ENCODE results near the gene VCP. TPM values are rescaled to one million over a fixed set of nuclear protein-coding genes. Genes with fewer than 3 reads are reported as not detected.

VCP gene
- total RNA-seq, 1 experiment from 2014 or later, result 157 TPM

GRCh38 chr9:35096035-35096849, 23.8 kb upstream of the VCP start, which contains the start of gene PIGO:
Gene PIGO (minus strand): TSS chr9:35096591. CDS start chr9:35095565, 1,026 bp downstream.
- no peaks in the 10 kb centered on the region for H3K27me3 ChIP-seq (ENCODE audit: low read length)
- H3K9me2 ChIP-seq (replicated peaks; ENCODE audit: insufficient read depth, low read length), result no peaks in the 10 kb centered on the region
- H3K9ac ChIP-seq (ENCODE audit: low read length), result peak within 1 kb of the TSS; percentile 88
- H3K9me3 ChIP-seq (ENCODE audit: low read length), result no peaks in the 10 kb centered on the region
- peak; percentile 95 for DNase-seq
- peak within 1 kb of the TSS; percentile 60 for H3K4me2 ChIP-seq (ENCODE audit: low read depth, low read length, poor library complexity, severe bottlenecking)
- no peaks in the 10 kb centered on the region for H4K20me1 ChIP-seq (ENCODE audit: insufficient read depth, low read depth, low read length)
- peaks cover 23% of the 10 kb centered on the region for H3K79me2 ChIP-seq (ENCODE audit: low read length)
- peaks cover 4% of the 10 kb centered on the region; the same call in 1 of the 2 replicates for H3K36me3 ChIP-seq (ENCODE audit: insufficient read depth, low read length)
- peak within 1 kb of the TSS; percentile 35; the same call in 1 of the 2 replicates for H2AFZ ChIP-seq (ENCODE audit: low read length)
- peaks cover 17% of the 10 kb centered on the region for H3K4me1 ChIP-seq (ENCODE audit: low read length)
- peak within 1 kb of the TSS; percentile 73 for H3K27ac ChIP-seq (ENCODE audit: low read length)
- peak within 1 kb of the TSS; percentile 73 for H3K4me3 ChIP-seq (ENCODE audit: low read length)

GRCh38 chr9:35091536-35091935, 19.1 kb upstream of the VCP start:
- Histone ChIP-seq H3K9me3 (ENCODE audit: low read length) (no peaks in the 10 kb centered on the region), H3K36me3 (ENCODE audit: insufficient read depth, low read length) (peaks cover 24% of the 10 kb centered on the region), H4K20me1 (ENCODE audit: insufficient read depth, low read depth, low read length) (no peaks in the 10 kb centered on the region), H3K9ac (ENCODE audit: low read length) (no peak overlapping the region), H3K4me1 (ENCODE audit: low read length) (peaks cover 12% of the 10 kb centered on the region), H3K27me3 (ENCODE audit: low read length) (no peaks in the 10 kb centered on the region), H3K9me2 (replicated peaks; ENCODE audit: insufficient read depth, low read length) (no peaks in the 10 kb centered on the region), H3K27ac (ENCODE audit: low read length) (no peak overlapping the region), H3K4me3 (ENCODE audit: low read length) (no peak overlapping the region), H2AFZ (ENCODE audit: low read length) (no peak overlapping the region), H3K4me2 (ENCODE audit: low read depth, low read length, poor library complexity, severe bottlenecking) (no peak overlapping the region), H3K79me2 (ENCODE audit: low read length) (peaks cover 19% of the 10 kb centered on the region)
- no peak for DNase-seq

GRCh38 chr9:35089434-35089833, 17.0 kb upstream of the VCP start:
- H4K20me1 ChIP-seq (ENCODE audit: insufficient read depth, low read depth, low read length), result no peaks in the 10 kb centered on the region
- no peaks in the 10 kb centered on the region for H3K27me3 ChIP-seq (ENCODE audit: low read length)
- no peaks in the 10 kb centered on the region for H3K4me1 ChIP-seq (ENCODE audit: low read length)
- no peak overlapping the region for H3K27ac ChIP-seq (ENCODE audit: low read length)
- DNase-seq, result no peak
- no peaks in the 10 kb centered on the region for H3K9me2 ChIP-seq (replicated peaks; ENCODE audit: insufficient read depth, low read length)
- peaks cover 24% of the 10 kb centered on the region for H3K36me3 ChIP-seq (ENCODE audit: insufficient read depth, low read length)
- no peak overlapping the region for H3K4me2 ChIP-seq (ENCODE audit: low read depth, low read length, poor library complexity, severe bottlenecking)
- no peak overlapping the region for H2AFZ ChIP-seq (ENCODE audit: low read length)
- H3K4me3 ChIP-seq (ENCODE audit: low read length), result no peak overlapping the region
- no peak overlapping the region for H3K9ac ChIP-seq (ENCODE audit: low read length)
- peaks cover 3% of the 10 kb centered on the region; the same call in 1 of the 2 replicates for H3K79me2 ChIP-seq (ENCODE audit: low read length)
- H3K9me3 ChIP-seq (ENCODE audit: low read length), result no peaks in the 10 kb centered on the region

- Histone ChIP-seq H4K20me1 (ENCODE audit: insufficient read depth, low read depth, low read length) (no peaks in the 10 kb centered on the region), H3K4me1 (ENCODE audit: low read length) (peaks cover 9% of the 10 kb centered on the region), H3K27ac (ENCODE audit: low read length) (no peak overlapping the region), H3K4me3 (ENCODE audit: low read length) (no peak overlapping the region), H3K4me2 (ENCODE audit: low read depth, low read length, poor library complexity, severe bottlenecking) (no peak overlapping the region), H2AFZ (ENCODE audit: low read length) (no peak overlapping the region), H3K9me2 (replicated peaks; ENCODE audit: insufficient read depth, low read length) (no peaks in the 10 kb centered on the region), H3K9ac (ENCODE audit: low read length) (no peak overlapping the region), H3K9me3 (ENCODE audit: low read length) (no peaks in the 10 kb centered on the region), H3K27me3 (ENCODE audit: low read length) (no peaks in the 10 kb centered on the region), H3K79me2 (ENCODE audit: low read length) (no peaks in the 10 kb centered on the region), H3K36me3 (ENCODE audit: insufficient read depth, low read length) (peaks cover 15% of the 10 kb centered on the region)
- no peak for DNase-seq
These were observed 12.7 kb upstream of the VCP start for GRCh38 chr9:35085078-35085477.

GRCh38 chr9:35079426-35080341, 7.3 kb upstream of the VCP start, which contains the start of gene FANCG:
Gene FANCG (minus strand): TSS chr9:35079942. CDS start chr9:35079524, 418 bp downstream.
- Histone ChIP-seq H2AFZ (ENCODE audit: low read length) (peak within 1 kb of the TSS; percentile 80; the same call in 1 of the 2 replicates), H3K4me3 (ENCODE audit: low read length) (peak within 1 kb of the TSS; percentile 82), H3K9ac (ENCODE audit: low read length) (peak within 1 kb of the TSS; percentile 80)

GRCh38 chr9:35079041-35079425, 6.6 kb upstream of the VCP start:
- peak overlapping the region; percentile 80; the same call in 1 of the 2 replicates for H2AFZ ChIP-seq (ENCODE audit: low read length)
- H3K36me3 ChIP-seq (ENCODE audit: insufficient read depth, low read length), result peaks cover 1% of the 10 kb centered on the region; the same call in 1 of the 2 replicates
- no peaks in the 10 kb centered on the region for H3K9me2 ChIP-seq (replicated peaks; ENCODE audit: insufficient read depth, low read length)
- no peaks in the 10 kb centered on the region for H4K20me1 ChIP-seq (ENCODE audit: insufficient read depth, low read depth, low read length)
- peaks cover 31% of the 10 kb centered on the region for H3K79me2 ChIP-seq (ENCODE audit: low read length)
- no peaks in the 10 kb centered on the region for H3K9me3 ChIP-seq (ENCODE audit: low read length)
- peak overlapping the region; percentile 87 for H3K27ac ChIP-seq (ENCODE audit: low read length)
- peak overlapping the region; percentile 88 for H3K4me2 ChIP-seq (ENCODE audit: low read depth, low read length, poor library complexity, severe bottlenecking)
- peak overlapping the region; percentile 80 for H3K9ac ChIP-seq (ENCODE audit: low read length)
- peak overlapping the region; percentile 82 for H3K4me3 ChIP-seq (ENCODE audit: low read length)
- H3K27me3 ChIP-seq (ENCODE audit: low read length), result no peaks in the 10 kb centered on the region
- DNase-seq, result peak; percentile 53
- peaks cover 26% of the 10 kb centered on the region for H3K4me1 ChIP-seq (ENCODE audit: low read length)

More at GRCh38 chr9:35079426-35080341, 7.3 kb upstream of the VCP start, which contains the start of gene FANCG:
- Histone ChIP-seq H3K4me2 (ENCODE audit: low read depth, low read length, poor library complexity, severe bottlenecking) (peak within 1 kb of the TSS; percentile 88), H3K9me3 (ENCODE audit: low read length) (no peaks in the 10 kb centered on the region), H3K27me3 (ENCODE audit: low read length) (no peaks in the 10 kb centered on the region), H4K20me1 (ENCODE audit: insufficient read depth, low read depth, low read length) (no peaks in the 10 kb centered on the region), H3K79me2 (ENCODE audit: low read length) (peaks cover 31% of the 10 kb centered on the region), H3K9me2 (replicated peaks; ENCODE audit: insufficient read depth, low read length) (no peaks in the 10 kb centered on the region), H3K36me3 (ENCODE audit: insufficient read depth, low read length) (no peaks in the 10 kb centered on the region; the same call in 1 of the 2 replicates), H3K27ac (ENCODE audit: low read length) (peak within 1 kb of the TSS; percentile 87), H3K4me1 (ENCODE audit: low read length) (peaks cover 26% of the 10 kb centered on the region)
- DNase-seq, result peak; percentile 96

- Histone ChIP-seq H3K79me2 (ENCODE audit: low read length) (peaks cover 31% of the 10 kb centered on the region), H3K27ac (ENCODE audit: low read length) (no peak overlapping the region), H3K9me2 (replicated peaks; ENCODE audit: insufficient read depth, low read length) (no peaks in the 10 kb centered on the region), H4K20me1 (ENCODE audit: insufficient read depth, low read depth, low read length) (no peaks in the 10 kb centered on the region), H3K4me3 (ENCODE audit: low read length) (peak overlapping the region; percentile 82), H3K9ac (ENCODE audit: low read length) (peak overlapping the region; percentile 80), H3K4me1 (ENCODE audit: low read length) (peaks cover 30% of the 10 kb centered on the region), H3K27me3 (ENCODE audit: low read length) (no peaks in the 10 kb centered on the region), H3K36me3 (ENCODE audit: insufficient read depth, low read length) (peaks cover 4% of the 10 kb centered on the region; the same call in 1 of the 2 replicates), H3K9me3 (ENCODE audit: low read length) (no peaks in the 10 kb centered on the region), H3K4me2 (ENCODE audit: low read depth, low read length, poor library complexity, severe bottlenecking) (peak overlapping the region; percentile 88), H2AFZ (ENCODE audit: low read length) (no peak overlapping the region)
- no peak for DNase-seq
These were observed 5.6 kb upstream of the VCP start for GRCh38 chr9:35078066-35078465.
